ENCODE results near the gene ELP4.
"Not testable (repeated sequence)": the region's sequence is repeated elsewhere in the genome, so short reads cannot be mapped to it uniquely, and the experiment has no call there.

- TF ChIP-seq POLR2A (IDR thresholded peaks at IDR 0.05); CTCF (IDR thresholded peaks at IDR 0.05 in 4 of 5, conservative IDR thresholded peaks at IDR 0.05 in 1 of 5): not testable (repeated sequence)
Observed at GRCh38 chr11:31574133-31574532, 64.6 kb downstream of the ELP4 start.
